Bronchial epithelial cell (primary cell): ENCODE measurements around the gene SHLD1. TPM values are rescaled to one million over a fixed set of nuclear protein-coding genes. Genes with fewer than 3 reads are reported as not detected.

Experiments used
- DNase-seq: peaks from one replicate; pipeline ENCODE4 v3.0.0-alpha.2; 2010; ENCODE audit warnings: low read depth
- FAIRE-seq: peaks from 2 replicates; lab custom pipeline; 2011; peaks lifted over from hg19 to GRCh38; lab: Jason Lieb, UNC
- H3K27me3 ChIP-seq: 2 replicates; pipeline ENCODE4 v1.5.1; 2011; ENCODE audit warnings: low read length; ENCODE audit not compliant: control insufficient read depth, insufficient read depth
- H3K36me3 ChIP-seq: 2 replicates; pipeline ENCODE4 v1.5.1; 2011; ENCODE audit warnings: low read length; ENCODE audit not compliant: control insufficient read depth, insufficient read depth
- H3K4me3 ChIP-seq: 2 replicates; pipeline ENCODE4 v1.5.1; 2011; ENCODE audit warnings: mild to moderate bottlenecking, low read depth, low read length, control low read depth
- total RNA-seq: library from RNA; depleted of rRNA; stranded (reverse); fragments of >200 nt; gene quantifications from 2 replicates; pipeline ENCODE4 v1.2.1, GENCODE V29; 2014
- TF ChIP-seq, protein P1 (sequence below): IDR thresholded peaks from 2 replicates; pipeline ENCODE4 v1.5.1; 2011; ENCODE audit warnings: mild to moderate bottlenecking, moderate library complexity, low read length, control low read depth, inconsistent platforms; ENCODE audit not compliant: insufficient read depth, severe bottlenecking

SHLD1 gene
- total RNA-seq, 1 donor from 2014 or later, result 4.5 TPM

DNA sequence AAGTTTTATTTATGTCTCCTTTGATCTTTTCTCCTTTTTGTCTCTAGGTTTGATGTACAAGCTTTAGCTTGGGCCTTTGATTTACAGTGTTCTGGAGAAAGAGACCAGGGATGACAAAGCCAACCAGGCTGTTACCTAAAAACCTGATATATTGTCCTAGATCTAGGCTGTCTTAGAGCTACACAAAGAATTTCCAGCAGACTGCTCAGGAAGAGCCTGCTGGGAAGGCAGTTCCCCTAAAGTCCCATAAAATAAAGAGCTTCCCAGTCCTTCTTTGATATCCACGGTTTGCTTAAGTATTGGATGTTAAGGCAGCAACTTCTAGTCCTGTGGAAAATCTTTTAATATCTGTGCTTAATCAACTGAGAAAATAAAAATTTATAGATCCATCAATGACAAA is 70.5 kb downstream of the SHLD1 start:
- H3K36me3 ChIP-seq, result no peaks in the 10 kb centered on the region
- H3K27me3 ChIP-seq, result no peaks in the 10 kb centered on the region
- no peak for FAIRE-seq
- TF ChIP-seq, protein P1, sequence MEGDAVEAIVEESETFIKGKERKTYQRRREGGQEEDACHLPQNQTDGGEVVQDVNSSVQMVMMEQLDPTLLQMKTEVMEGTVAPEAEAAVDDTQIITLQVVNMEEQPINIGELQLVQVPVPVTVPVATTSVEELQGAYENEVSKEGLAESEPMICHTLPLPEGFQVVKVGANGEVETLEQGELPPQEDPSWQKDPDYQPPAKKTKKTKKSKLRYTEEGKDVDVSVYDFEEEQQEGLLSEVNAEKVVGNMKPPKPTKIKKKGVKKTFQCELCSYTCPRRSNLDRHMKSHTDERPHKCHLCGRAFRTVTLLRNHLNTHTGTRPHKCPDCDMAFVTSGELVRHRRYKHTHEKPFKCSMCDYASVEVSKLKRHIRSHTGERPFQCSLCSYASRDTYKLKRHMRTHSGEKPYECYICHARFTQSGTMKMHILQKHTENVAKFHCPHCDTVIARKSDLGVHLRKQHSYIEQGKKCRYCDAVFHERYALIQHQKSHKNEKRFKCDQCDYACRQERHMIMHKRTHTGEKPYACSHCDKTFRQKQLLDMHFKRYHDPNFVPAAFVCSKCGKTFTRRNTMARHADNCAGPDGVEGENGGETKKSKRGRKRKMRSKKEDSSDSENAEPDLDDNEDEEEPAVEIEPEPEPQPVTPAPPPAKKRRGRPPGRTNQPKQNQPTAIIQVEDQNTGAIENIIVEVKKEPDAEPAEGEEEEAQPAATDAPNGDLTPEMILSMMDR, result no peak
- no peak for DNase-seq
- H3K4me3 ChIP-seq, result no peak overlapping the region

DNA sequence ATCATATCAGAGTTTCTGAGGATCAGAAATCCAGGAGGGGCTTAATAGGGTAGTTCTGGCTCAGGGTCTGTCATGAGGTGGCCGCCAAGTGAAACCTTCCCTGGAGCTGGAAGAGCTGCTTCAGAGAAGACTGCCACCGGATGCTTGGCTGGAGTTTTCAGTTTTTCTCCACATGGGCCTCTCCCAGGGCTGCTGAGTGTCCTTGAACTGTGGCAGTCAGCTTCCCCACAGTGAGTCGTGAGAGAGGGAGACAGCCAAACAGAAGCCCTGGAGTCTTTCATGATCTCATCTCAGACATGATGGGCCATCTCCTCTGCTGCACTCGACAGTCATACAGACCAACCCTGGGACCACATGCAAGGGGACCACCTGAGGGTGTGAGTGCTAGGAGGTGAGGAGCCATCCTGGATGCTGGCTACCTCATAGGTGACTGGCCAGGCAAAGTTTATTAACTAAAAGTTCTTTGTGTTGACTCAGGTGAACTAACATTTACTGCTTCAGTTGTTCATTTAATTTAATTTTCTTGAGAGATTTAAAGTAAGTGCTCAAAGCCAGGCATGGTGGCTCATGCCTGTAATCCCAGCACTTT is 71.5 kb downstream of the SHLD1 start:
- no peak for FAIRE-seq
- DNase-seq, result no peak
- Histone ChIP-seq H3K4me3 (no peak overlapping the region), H3K27me3 (no peaks in the 10 kb centered on the region), H3K36me3 (no peaks in the 10 kb centered on the region)
- TF ChIP-seq, protein P1, result no peak

DNA sequence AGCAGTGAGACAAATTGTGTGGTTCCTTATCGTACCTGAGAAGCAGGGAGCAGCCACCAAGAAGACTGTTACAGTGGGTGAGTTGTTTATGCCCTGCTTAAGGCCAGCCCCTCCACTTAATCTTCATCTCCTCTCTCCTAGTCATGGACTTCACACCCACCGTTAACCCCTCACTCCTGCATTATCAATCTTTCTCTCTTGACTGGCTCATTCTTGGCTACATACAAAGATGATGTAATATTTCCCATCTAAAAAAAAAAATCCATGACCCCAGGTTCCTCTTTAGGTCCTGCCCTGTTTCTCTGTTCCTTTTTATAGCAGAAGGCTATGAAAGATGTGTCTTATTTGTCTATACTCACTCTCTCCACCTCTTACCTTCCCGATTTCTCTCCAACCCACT is 72.4 kb downstream of the SHLD1 start:
- FAIRE-seq, result no peak
- TF ChIP-seq, protein P1, result no peak
- Histone ChIP-seq H3K27me3 (no peaks in the 10 kb centered on the region), H3K36me3 (no peaks in the 10 kb centered on the region), H3K4me3 (no peak overlapping the region)
- DNase-seq, result no peak

DNA sequence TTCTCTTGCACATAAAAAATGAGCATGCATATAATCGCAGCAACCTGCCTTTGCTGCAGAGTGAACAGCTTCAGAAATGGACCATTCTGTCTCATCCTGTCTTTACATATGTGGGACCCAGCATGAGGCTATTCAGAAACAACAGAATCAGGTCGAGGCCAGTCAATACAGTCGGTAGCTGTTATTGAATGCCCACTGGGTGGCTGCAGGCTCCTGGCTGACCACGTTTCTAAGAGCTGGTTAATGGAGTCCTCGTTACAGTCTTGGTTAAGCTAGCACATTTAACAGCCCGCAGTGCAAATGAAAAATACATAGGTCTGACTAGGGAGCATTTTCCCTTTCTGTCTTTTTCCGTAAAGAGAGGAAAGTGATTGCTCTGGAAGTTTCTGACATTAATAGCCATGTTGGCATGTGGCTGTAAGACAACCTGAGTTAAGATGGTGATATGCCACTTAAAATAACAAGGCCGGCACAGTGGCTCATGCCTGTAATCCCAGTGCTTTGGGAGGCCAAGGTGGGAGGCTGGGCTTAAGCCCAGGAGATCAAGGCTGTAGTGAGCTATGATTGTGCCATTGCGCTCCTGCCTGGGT is 75.0 kb downstream of the SHLD1 start:
- no peak for FAIRE-seq
- H3K4me3 ChIP-seq, result no peak overlapping the region
- no peaks in the 10 kb centered on the region for H3K36me3 ChIP-seq
- H3K27me3 ChIP-seq, result no peaks in the 10 kb centered on the region
- TF ChIP-seq, protein P1, result no peak
- no peak for DNase-seq

DNA sequence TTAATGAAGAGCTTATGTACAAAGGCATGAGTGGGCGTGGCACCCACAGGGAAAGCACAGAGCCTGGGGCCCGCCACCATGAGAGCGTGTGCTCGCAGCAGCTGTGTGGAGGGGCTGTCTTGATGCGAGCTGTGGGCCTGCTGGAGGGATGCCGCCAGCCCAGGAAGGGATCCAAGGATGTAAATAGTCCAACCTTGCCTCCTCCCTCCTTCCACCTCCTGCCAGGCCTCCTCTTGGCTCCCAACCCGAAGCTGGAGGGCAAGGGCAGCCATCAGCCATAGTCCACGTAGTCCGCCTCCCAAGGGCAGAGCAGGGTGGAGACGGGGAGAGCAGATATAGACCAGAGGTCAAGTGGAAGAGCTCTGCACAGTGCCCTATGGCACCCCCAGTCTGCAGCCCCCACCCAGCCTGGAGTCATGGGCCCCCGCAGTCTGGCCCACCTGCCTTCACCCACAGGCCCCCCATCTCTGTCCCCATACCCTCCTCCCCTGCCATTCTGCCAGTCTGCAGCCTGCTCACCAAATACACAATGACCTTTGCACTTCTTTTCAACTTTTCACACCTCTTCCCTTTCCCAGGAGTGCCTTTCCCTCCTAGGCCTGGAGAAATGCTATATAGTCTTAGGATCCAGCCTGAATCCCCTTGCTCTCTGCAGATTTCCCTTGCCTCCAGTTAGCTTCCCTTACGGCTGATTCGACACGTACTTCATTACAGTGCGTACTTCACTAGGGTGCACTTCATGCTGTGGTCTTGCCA is 77.1 kb downstream of the SHLD1 start:
- no peaks in the 10 kb centered on the region for H3K36me3 ChIP-seq
- no peak for FAIRE-seq
- H3K4me3 ChIP-seq, result no peak overlapping the region
- no peak for DNase-seq
- no peaks in the 10 kb centered on the region for H3K27me3 ChIP-seq
- TF ChIP-seq, protein P1, result no peak
